Heart left ventricle (tissue), 13 donors: ENCODE measurements around the gene CTSK.

Source experiments
- POLR2A ChIP-seq, 2 donors: fragments of 450-650 bp; IDR thresholded peaks; one replicate each; pipeline ENCODE4 v1.6.1; 2017; ENCODE audit warnings: antibody characterized with exemption in 2 of 2, mild to moderate bottlenecking in 2 of 2, moderate library complexity in 2 of 2
- TF ChIP-seq, protein P1 (sequence below), 12 donors: fragments of 200-600 bp; sonication (generic) in 4 of 12; IDR thresholded peaks; one replicate each; pipeline versions ENCODE4 v1.5.0 to v1.8.0; 2018 to 2022; ENCODE audit warnings: antibody characterized with exemption in 12 of 12, mild to moderate bottlenecking in 5 of 12
- donor health status: ischemic (EF 13 %, LVEDD 7.1; RV severe dilation, severe dysfunction).
- donor health status: DM: no; HTN: yes; CAD: no.
- donor health status: DM: no; HTN: no; CAD: no.
- donor health status: ischemic (EF 25% LVEDD 6.9; RV normal size, moderate dysfunction).
- donor health status: ischemic (EF 25% LVEDD 5.7; RV mildly dilated, moderate dysfunction).
- donor health status: ischemic (EF 35%, LVEDD 5.7; RV mildly dilated, moderate dysfunction).
- donor health status: nonischemic (EF 11% LVEDD 7.7; RV severe dilation, severe dysfunction).
- donor health status: DM: yes; HTN: yes; CAD: no.
- donor health status: PGD.
- donor health status: ischemic (EF 29% LVEDD 5.4; RV normal size, mild dysfunction).
- donor health status: nonischemic (EF 23%, LVEDD 6.1; RV moderate dilation, normal function).

GRCh38 chr1:150808846-150809245 lies 786 bp upstream of the CTSK start:
- TF ChIP-seq, protein P1, sequence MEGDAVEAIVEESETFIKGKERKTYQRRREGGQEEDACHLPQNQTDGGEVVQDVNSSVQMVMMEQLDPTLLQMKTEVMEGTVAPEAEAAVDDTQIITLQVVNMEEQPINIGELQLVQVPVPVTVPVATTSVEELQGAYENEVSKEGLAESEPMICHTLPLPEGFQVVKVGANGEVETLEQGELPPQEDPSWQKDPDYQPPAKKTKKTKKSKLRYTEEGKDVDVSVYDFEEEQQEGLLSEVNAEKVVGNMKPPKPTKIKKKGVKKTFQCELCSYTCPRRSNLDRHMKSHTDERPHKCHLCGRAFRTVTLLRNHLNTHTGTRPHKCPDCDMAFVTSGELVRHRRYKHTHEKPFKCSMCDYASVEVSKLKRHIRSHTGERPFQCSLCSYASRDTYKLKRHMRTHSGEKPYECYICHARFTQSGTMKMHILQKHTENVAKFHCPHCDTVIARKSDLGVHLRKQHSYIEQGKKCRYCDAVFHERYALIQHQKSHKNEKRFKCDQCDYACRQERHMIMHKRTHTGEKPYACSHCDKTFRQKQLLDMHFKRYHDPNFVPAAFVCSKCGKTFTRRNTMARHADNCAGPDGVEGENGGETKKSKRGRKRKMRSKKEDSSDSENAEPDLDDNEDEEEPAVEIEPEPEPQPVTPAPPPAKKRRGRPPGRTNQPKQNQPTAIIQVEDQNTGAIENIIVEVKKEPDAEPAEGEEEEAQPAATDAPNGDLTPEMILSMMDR (IDR thresholded peaks at IDR 0.05) = no peak
- no peak for TF ChIP-seq POLR2A (IDR thresholded peaks at IDR 0.05)
